ENCODE data around the gene TNFAIP2. TPM values are rescaled to one million over a fixed set of nuclear protein-coding genes. Genes with fewer than 3 reads are reported as not detected.

Gene TNFAIP2
- total RNA-seq, 2 experiments from 2014 or later, result not detected

GRCh38 chr14:103090481-103091020 lies 32.7 kb upstream of the TNFAIP2 start:
- intact Hi-C loops (cut with micrococcal nuclease; ENCODE audit: unreplicated experiment), result no loop called here
- no TSS peak for BruUV-seq (replicated peaks)
- Histone ChIP-seq H3K4me2 (ENCODE audit: low read length) (no peak overlapping the region), H4K20me1 (ENCODE audit: insufficient read depth, low read length) (no peaks in the 10 kb centered on the region), H3K79me2 (ENCODE audit: insufficient read depth, low read depth, low read length) (no peaks in the 10 kb centered on the region), H3K27ac (ENCODE audit: low read depth, low read length, poor library complexity, severe bottlenecking) (no peak overlapping the region), H3K4me1 (ENCODE audit: insufficient read depth, low read length, poor library complexity, severe bottlenecking) (peaks cover 6% of the 10 kb centered on the region), H3K4me3 (ENCODE audit: low read depth, low read length, poor library complexity, severe bottlenecking) (no peak overlapping the region), H3K9me3 (ENCODE audit: low read length) (no peaks in the 10 kb centered on the region), H3K9me2 (ENCODE audit: insufficient read depth, low read length) (no peaks in the 10 kb centered on the region), H2AFZ (ENCODE audit: low read length) (no peak overlapping the region), H3K36me3 (ENCODE audit: insufficient read depth, low read length) (no peaks in the 10 kb centered on the region)
- CTCF ChIA-PET (ENCODE audit: unreplicated experiment), result no interaction called here
- no peak for DNase-seq (ENCODE audit: low spot score)
- TF ChIP-seq EZH2phosphoT487 (IDR thresholded peaks at IDR 0.05; ENCODE audit: borderline replicate concordance, low read depth, low read length), result no peak
- TF ChIP-seq CTCF (conservative IDR thresholded peaks at IDR 0.05; ENCODE audit: low read length), result no peak
- POLR2A ChIA-PET, result no interaction called here

GRCh38 chr14:103091041-103091882 lies 32.0 kb upstream of the TNFAIP2 start:
- no peaks in the 10 kb centered on the region for H3K9me3 ChIP-seq (ENCODE audit: low read length)
- H3K36me3 ChIP-seq (ENCODE audit: insufficient read depth, low read length), result no peaks in the 10 kb centered on the region
- H4K20me1 ChIP-seq (ENCODE audit: insufficient read depth, low read length), result no peaks in the 10 kb centered on the region
- no peak overlapping the region for H3K27ac ChIP-seq (ENCODE audit: low read depth, low read length, poor library complexity, severe bottlenecking)
- ChIA-PET CTCF (ENCODE audit: unreplicated experiment) (no interaction called here), POLR2A (no interaction called here)
- no peaks in the 10 kb centered on the region for H3K9me2 ChIP-seq (ENCODE audit: insufficient read depth, low read length)
- peak overlapping the region; percentile 25 for H2AFZ ChIP-seq (ENCODE audit: low read length)
- BruUV-seq (replicated peaks), result no TSS peak
- peak; percentile 69 for TF ChIP-seq CTCF (conservative IDR thresholded peaks at IDR 0.05; ENCODE audit: low read length)
- TF ChIP-seq EZH2phosphoT487 (IDR thresholded peaks at IDR 0.05; ENCODE audit: borderline replicate concordance, low read depth, low read length), result no peak
- H3K4me3 ChIP-seq (ENCODE audit: low read depth, low read length, poor library complexity, severe bottlenecking), result peak overlapping the region; percentile 39
- H3K4me1 ChIP-seq (ENCODE audit: insufficient read depth, low read length, poor library complexity, severe bottlenecking), result peaks cover 6% of the 10 kb centered on the region
- no peaks in the 10 kb centered on the region for H3K79me2 ChIP-seq (ENCODE audit: insufficient read depth, low read depth, low read length)
- DNase-seq (ENCODE audit: low spot score), result peak; percentile 62
- peak overlapping the region; percentile 47 for H3K4me2 ChIP-seq (ENCODE audit: low read length)
- intact Hi-C loops (cut with micrococcal nuclease; ENCODE audit: unreplicated experiment), result no loop called here

- H2AFZ ChIP-seq (ENCODE audit: low read length), result peak overlapping the region; percentile 25; the same call in 1 of the 2 replicates
- ChIA-PET POLR2A (no interaction called here), CTCF (ENCODE audit: unreplicated experiment) (no interaction called here)
- H3K9me2 ChIP-seq (ENCODE audit: insufficient read depth, low read length), result no peaks in the 10 kb centered on the region
- DNase-seq (ENCODE audit: low spot score), result no peak
- peak overlapping the region; percentile 39 for H3K4me3 ChIP-seq (ENCODE audit: low read depth, low read length, poor library complexity, severe bottlenecking)
- no peaks in the 10 kb centered on the region for H4K20me1 ChIP-seq (ENCODE audit: insufficient read depth, low read length)
- TF ChIP-seq CTCF (conservative IDR thresholded peaks at IDR 0.05; ENCODE audit: low read length), result 0 out of 2 replicates have a peak, but pooled peaks have one; percentile 41
- TF ChIP-seq EZH2phosphoT487 (IDR thresholded peaks at IDR 0.05; ENCODE audit: borderline replicate concordance, low read depth, low read length), result no peak
- no peaks in the 10 kb centered on the region for H3K36me3 ChIP-seq (ENCODE audit: insufficient read depth, low read length)
- no peak overlapping the region for H3K27ac ChIP-seq (ENCODE audit: low read depth, low read length, poor library complexity, severe bottlenecking)
- BruUV-seq (replicated peaks), result no TSS peak
- H3K4me1 ChIP-seq (ENCODE audit: insufficient read depth, low read length, poor library complexity, severe bottlenecking), result peaks cover 6% of the 10 kb centered on the region
- H3K9me3 ChIP-seq (ENCODE audit: low read length), result no peaks in the 10 kb centered on the region
- intact Hi-C loops (cut with micrococcal nuclease; ENCODE audit: unreplicated experiment), result no loop called here
- H3K4me2 ChIP-seq (ENCODE audit: low read length), result peak overlapping the region; percentile 47
- no peaks in the 10 kb centered on the region for H3K79me2 ChIP-seq (ENCODE audit: insufficient read depth, low read depth, low read length)
These were observed 31.4 kb upstream of the TNFAIP2 start for GRCh38 chr14:103091883-103092222.
